A673 (cell line): ENCODE data around the gene LDLRAD3. TPM values are rescaled to one million over a fixed set of nuclear protein-coding genes. Genes with fewer than 3 reads are reported as not detected.

Source experiments
- BruUV-seq: library from RNA; stranded (reverse); fragments of 400-500 nt; replicated peaks from 2 replicates; lab custom pipeline; 2021; lab: Mats Ljungman, UMichigan
- CTCF ChIA-PET: fragments of 300-600 bp; sonication (Branson Sonifier 250); formaldehyde crosslinking; loops from one replicate; lab custom pipeline; 2022; ENCODE audit warnings: antibody characterized with exemption; lab: Charles Lee
- POLR2A ChIA-PET: fragments of 300-600 bp; sonication (Branson Sonifier 250); formaldehyde crosslinking; loops from one replicate; lab custom pipeline; 2022; ENCODE audit warnings: antibody characterized with exemption; ENCODE audit not compliant: low non-redundant PET; lab: Charles Lee
- DNase-seq: peaks from one replicate; pipeline ENCODE4 v3.0.0-alpha.2; 2015; ENCODE audit warnings: low spot score
- H3K27ac ChIP-seq: fragments of 200-600 bp; sonication (generic); 2 replicates; pipeline ENCODE4 v1.5.1; 2016; ENCODE audit warnings: mixed run types, low read depth, mild to moderate bottlenecking, mixed read lengths, antibody characterized with exemption, low read length; ENCODE audit not compliant: poor library complexity, severe bottlenecking
- H3K27me3 ChIP-seq: fragments of 200-600 bp; sonication (generic); replicated peaks from 2 replicates; pipeline ENCODE4 v1.6.1; 2017; ENCODE audit warnings: mixed run types, low read depth, mild to moderate bottlenecking, mixed read lengths, antibody characterized with exemption, low read length; ENCODE audit not compliant: insufficient read depth, poor library complexity
- H3K36me3 ChIP-seq: fragments of 200-600 bp; sonication (generic); 2 replicates; pipeline ENCODE4 v1.6.1; 2016; ENCODE audit warnings: mixed run types, mild to moderate bottlenecking, mixed read lengths, antibody characterized with exemption, low read length; ENCODE audit not compliant: insufficient read depth, poor library complexity, severe bottlenecking
- H3K4me1 ChIP-seq: fragments of 200-600 bp; sonication (generic); 2 replicates; pipeline ENCODE4 v1.6.1; 2017; ENCODE audit warnings: mixed run types, mild to moderate bottlenecking, mixed read lengths, antibody characterized with exemption, low read length; ENCODE audit not compliant: insufficient read depth, poor library complexity, severe bottlenecking
- H3K4me3 ChIP-seq: fragments of 200-600 bp; sonication (generic); 2 replicates; pipeline ENCODE4 v1.5.1; 2016; ENCODE audit warnings: low read depth, mixed run types, mild to moderate bottlenecking, mixed read lengths, low read length; ENCODE audit not compliant: poor library complexity, severe bottlenecking
- H3K9me3 ChIP-seq: fragments of 200-600 bp; sonication (generic); 2 replicates; pipeline ENCODE4 v1.6.1; 2016; ENCODE audit warnings: mixed run types, low read depth, mild to moderate bottlenecking, mixed read lengths, antibody characterized with exemption, low read length; ENCODE audit not compliant: poor library complexity, severe bottlenecking
- EZH2 ChIP-seq: fragments of 200-600 bp; sonication (generic); IDR thresholded peaks from 2 replicates; pipeline ENCODE4 v1.6.1; 2017; ENCODE audit warnings: borderline replicate concordance, low read depth, mild to moderate bottlenecking, mixed read lengths, antibody characterized with exemption, low read length; ENCODE audit not compliant: poor library complexity, severe bottlenecking
- intact Hi-C: fragments of 100-400 bp; cut with micrococcal nuclease; formaldehyde crosslinking; loops from one replicate; pipeline ENCODE4 v1.10.0; 2022; ENCODE audit not compliant: unreplicated experiment
- total RNA-seq: library from RNA; stranded (reverse); gene quantifications from 2 replicates; pipeline ENCODE4 v1.2.3, GENCODE V29; 2021
- TF ChIP-seq, protein P1 (sequence below): fragments of 300-800, 200-600 bp; sonication (generic); conservative IDR thresholded peaks from 2 replicates; pipeline ENCODE4 v1.5.1; 2017; ENCODE audit warnings: low read depth, mild to moderate bottlenecking, antibody characterized with exemption, low read length, moderate library complexity, mixed read lengths

The LDLRAD3 gene
- total RNA-seq, 1 experiment from 2014 or later = 13.1 TPM

GRCh38 chr11:35937111-35937510 lies 6.8 kb upstream of the LDLRAD3 start:
- CTCF ChIA-PET = no interaction called here
- no peak for DNase-seq
- Histone ChIP-seq H3K4me3 (no peak overlapping the region), H3K36me3 (no peaks in the 10 kb centered on the region), H3K27me3 (peaks cover 23% of the 10 kb centered on the region), H3K27ac (no peak overlapping the region), H3K4me1 (no peaks in the 10 kb centered on the region), H3K9me3 (no peaks in the 10 kb centered on the region)
- intact Hi-C loops = no loop called here
- no TSS peak for BruUV-seq
- TF ChIP-seq EZH2 = no peak
- TF ChIP-seq, protein P1, sequence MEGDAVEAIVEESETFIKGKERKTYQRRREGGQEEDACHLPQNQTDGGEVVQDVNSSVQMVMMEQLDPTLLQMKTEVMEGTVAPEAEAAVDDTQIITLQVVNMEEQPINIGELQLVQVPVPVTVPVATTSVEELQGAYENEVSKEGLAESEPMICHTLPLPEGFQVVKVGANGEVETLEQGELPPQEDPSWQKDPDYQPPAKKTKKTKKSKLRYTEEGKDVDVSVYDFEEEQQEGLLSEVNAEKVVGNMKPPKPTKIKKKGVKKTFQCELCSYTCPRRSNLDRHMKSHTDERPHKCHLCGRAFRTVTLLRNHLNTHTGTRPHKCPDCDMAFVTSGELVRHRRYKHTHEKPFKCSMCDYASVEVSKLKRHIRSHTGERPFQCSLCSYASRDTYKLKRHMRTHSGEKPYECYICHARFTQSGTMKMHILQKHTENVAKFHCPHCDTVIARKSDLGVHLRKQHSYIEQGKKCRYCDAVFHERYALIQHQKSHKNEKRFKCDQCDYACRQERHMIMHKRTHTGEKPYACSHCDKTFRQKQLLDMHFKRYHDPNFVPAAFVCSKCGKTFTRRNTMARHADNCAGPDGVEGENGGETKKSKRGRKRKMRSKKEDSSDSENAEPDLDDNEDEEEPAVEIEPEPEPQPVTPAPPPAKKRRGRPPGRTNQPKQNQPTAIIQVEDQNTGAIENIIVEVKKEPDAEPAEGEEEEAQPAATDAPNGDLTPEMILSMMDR = no peak
- POLR2A ChIA-PET = no interaction called here

DNA sequence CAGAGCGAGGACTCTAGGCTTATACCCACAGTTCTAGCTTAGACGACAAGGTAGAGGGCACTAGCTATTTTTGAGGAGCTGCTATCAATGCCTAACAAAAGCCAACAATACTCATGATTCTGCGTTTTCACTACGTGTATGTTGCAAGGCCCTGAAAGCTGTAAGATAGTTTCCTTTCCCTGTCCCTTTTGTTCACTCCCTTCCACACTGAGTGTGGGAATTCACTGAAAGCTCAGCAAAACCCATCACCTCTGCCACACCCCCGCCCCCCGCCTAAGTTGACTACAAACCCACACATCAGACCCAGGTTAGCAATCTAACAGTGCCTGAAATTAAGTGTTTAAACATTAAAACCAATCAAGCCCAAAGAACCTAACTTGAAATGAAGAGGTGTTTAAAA lies 6.2 kb upstream of the LDLRAD3 start:
- intact Hi-C loops = no loop called here
- DNase-seq = no peak

DNA sequence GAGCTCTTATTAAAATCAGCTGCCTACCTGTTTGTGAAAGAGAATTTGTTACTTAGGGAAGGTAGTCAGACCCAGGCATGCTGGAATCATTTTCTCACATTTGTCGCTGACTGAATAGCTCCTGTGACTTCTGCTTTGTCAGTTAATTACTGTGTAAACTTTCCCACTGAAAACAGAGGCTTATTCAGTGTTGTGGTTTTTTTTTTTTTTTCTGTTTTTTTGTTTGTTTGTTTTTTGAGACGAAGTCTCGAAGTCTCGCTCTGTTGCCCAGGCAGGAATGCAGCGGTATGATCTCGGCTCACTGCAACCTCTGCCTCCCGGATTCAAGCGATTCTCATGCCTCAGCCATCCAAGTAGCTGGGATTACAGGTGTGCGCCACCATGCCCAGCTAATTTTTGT lies 5.6 kb upstream of the LDLRAD3 start:
- TF ChIP-seq EZH2 = no peak
- TF ChIP-seq, protein P1 = no peak
- no peaks in the 10 kb centered on the region for H3K9me3 ChIP-seq
- peaks cover 26% of the 10 kb centered on the region for H3K27me3 ChIP-seq
- H3K36me3 ChIP-seq = no peaks in the 10 kb centered on the region
- POLR2A ChIA-PET = interaction anchor here (0.6 kb wide), 1 partner anchor 10 kb away, joined by 14 read pairs; no protein-coding TSS in a partner anchor
- CTCF ChIA-PET = interaction anchor here (0.7 kb wide), 1 partner anchor 36 kb away, joined by 4 read pairs; no protein-coding TSS in a partner anchor
- no peaks in the 10 kb centered on the region for H3K4me1 ChIP-seq
- no peak for DNase-seq
- intact Hi-C loops = no loop called here
- BruUV-seq = no TSS peak
- no peak overlapping the region for H3K4me3 ChIP-seq
- H3K27ac ChIP-seq = no peak overlapping the region

More for the DNA sequence above, 6.2 kb upstream of the LDLRAD3 start:
- no TSS peak for BruUV-seq
- Histone ChIP-seq H3K36me3 (no peaks in the 10 kb centered on the region), H3K9me3 (no peaks in the 10 kb centered on the region), H3K4me1 (no peaks in the 10 kb centered on the region), H3K4me3 (no peak overlapping the region), H3K27me3 (peaks cover 23% of the 10 kb centered on the region), H3K27ac (no peak overlapping the region)
- CTCF ChIA-PET = interaction anchor here (0.7 kb wide), 1 partner anchor 36 kb away, joined by 4 read pairs; no protein-coding TSS in a partner anchor
- no peak for TF ChIP-seq EZH2
- TF ChIP-seq, protein P1 = no peak
- POLR2A ChIA-PET = no interaction called here
